Upper lobe of left lung (tissue), 4 donors: ENCODE data around the gene ST3GAL2.

Experiments used
- CTCF ChIP-seq, 6 experiments: fragments of 450-650 bp in 4 of 6; fragments of 200-600 bp in 2 of 6; sonication (generic) in 2 of 6; IDR thresholded peaks; one replicate each; pipeline ENCODE4 v1.5.1; 2016 to 2019; ENCODE audit warnings: antibody characterized with exemption in 6 of 6
- POLR2A ChIP-seq, 4 donors: fragments of 450-650 bp; IDR thresholded peaks; one replicate each; pipeline ENCODE4 v1.5.1; 2016 to 2017; ENCODE audit warnings: antibody characterized with exemption in 4 of 4, mild to moderate bottlenecking in 2 of 4
- POLR2AphosphoS5 ChIP-seq, 2 donors: sonication (generic); formaldehyde crosslinking; IDR thresholded peaks; one replicate each; pipeline ENCODE4 v1.5.1; 2017; ENCODE audit warnings: antibody characterized with exemption in 2 of 2

- TF ChIP-seq CTCF (IDR thresholded peaks at IDR 0.05) (no peak), POLR2A (IDR thresholded peaks at IDR 0.05) (no peak), POLR2AphosphoS5 (IDR thresholded peaks at IDR 0.05) (no peak)
These were observed 43.1 kb upstream of the ST3GAL2 start for GRCh38 chr16:70481929-70482536.
